GM12878 (cell line): Measurements from ENCODE around the gene STK4. TPM values are rescaled to one million over a fixed set of nuclear protein-coding genes. Genes with fewer than 3 reads are reported as not detected.

Experiments
- ATAC-seq: fragments of 200-7000 bp; cut with Tn5 transposase; 3 replicates; pipeline ENCODE4 v1.9.1; 2020; ENCODE audit warnings: mild to moderate bottlenecking, moderate library complexity
- BruUV-seq: library from RNA; stranded (reverse); fragments of 400-500 nt; replicated peaks from 2 replicates; lab custom pipeline; 2021; lab: Mats Ljungman, UMichigan
- CTCF ChIA-PET: fragments of 300-600 bp; sonication (Branson Sonifier 250); formaldehyde crosslinking; extraction: SDS; loops from one replicate; lab custom pipeline; 2021; ENCODE audit warnings: inconsistent platforms; lab: Yijun Ruan, JAX
- POLR2A ChIA-PET: fragments of 350-600 bp; formaldehyde crosslinking; extraction: SDS; loops from one replicate; lab custom pipeline; 2021; ENCODE audit warnings: inconsistent platforms; lab: Charles Lee
- RAD21 ChIA-PET: fragments of 300-600 bp; sonication (Branson Sonifier 250); formaldehyde crosslinking; loops from one replicate; lab custom pipeline; 2023; ENCODE audit warnings: antibody characterized with exemption; ENCODE audit not compliant: unreplicated experiment; lab: Charles Lee
- SMC1A ChIA-PET: fragments of 300-600 bp; sonication (Branson Sonifier 250); formaldehyde crosslinking; loops from one replicate; lab custom pipeline; 2023; ENCODE audit not compliant: unreplicated experiment, uncharacterized antibody; lab: Charles Lee
- DNase-seq: peaks from one replicate; pipeline ENCODE4 v3.0.0-alpha.2; 2011; ENCODE audit warnings: low read depth, low spot score
- FAIRE-seq: peaks from 3 replicates; lab custom pipeline; 2011; peaks lifted over from hg19 to GRCh38; lab: Jason Lieb, UNC
- H2AFZ ChIP-seq: 2 replicates; pipeline ENCODE4 v1.6.0; 2011; ENCODE audit warnings: low read depth, low read length, control low read depth; ENCODE audit not compliant: control insufficient read depth
- H3K27ac ChIP-seq: 2 replicates; pipeline ENCODE4 v1.5.1; 2011; ENCODE audit warnings: control low read depth; ENCODE audit not compliant: control insufficient read depth, insufficient read depth
- H3K27me3 ChIP-seq, 2 experiments: replicated peaks in 1 of 2; 2 replicates each; pipeline versions ENCODE4 v1.6.0 to v1.6.1; 2011; ENCODE audit warnings: low read length in 1 of 2; ENCODE audit not compliant: control insufficient read depth in 2 of 2, insufficient read depth in 2 of 2
- H3K36me3 ChIP-seq, 2 experiments: 2 replicates each; pipeline ENCODE4 v1.5.1; 2011; ENCODE audit warnings: low read length in 1 of 2; ENCODE audit not compliant: control insufficient read depth in 2 of 2, insufficient read depth in 2 of 2
- H3K4me1 ChIP-seq: 2 replicates; pipeline ENCODE4 v1.6.1; 2011; ENCODE audit warnings: mild to moderate bottlenecking, low read length, moderate library complexity, mixed read lengths; ENCODE audit not compliant: control insufficient read depth, insufficient read depth
- H3K4me2 ChIP-seq: 2 replicates; pipeline ENCODE4 v1.6.0; 2011; ENCODE audit warnings: control low read depth; ENCODE audit not compliant: control insufficient read depth, insufficient read depth
- H3K4me3 ChIP-seq: fragments of 200-600 bp; sonication (generic); 2 replicates; pipeline ENCODE4 v1.5.1; 2016
- H3K79me2 ChIP-seq: 2 replicates; pipeline ENCODE4 v1.6.0; 2011; ENCODE audit warnings: low read length; ENCODE audit not compliant: control insufficient read depth, insufficient read depth
- H3K9ac ChIP-seq: 2 replicates; pipeline ENCODE4 v1.8.0; 2011; ENCODE audit warnings: low read length, control low read depth, mixed read lengths; ENCODE audit not compliant: control insufficient read depth, insufficient read depth
- H3K9me3 ChIP-seq: replicated peaks from 3 replicates; pipeline ENCODE4 v1.5.1; 2011; ENCODE audit warnings: mild to moderate bottlenecking, low read length; ENCODE audit not compliant: control insufficient read depth, insufficient read depth
- H4K20me1 ChIP-seq: 2 replicates; pipeline ENCODE4 v1.6.0; 2011; ENCODE audit not compliant: control insufficient read depth, insufficient read depth
- CEBPB ChIP-seq, 2 experiments: fragments of 150-350 bp in 1 of 2; IDR thresholded peaks; 2 replicates each; pipeline ENCODE4 v1.6.1; 2012 to 2014; ENCODE audit warnings: low read depth in 2 of 2, low read length in 2 of 2, borderline replicate concordance in 1 of 2, inconsistent platforms in 1 of 2
- EGR1 ChIP-seq, 2 experiments: IDR thresholded peaks; 1 replicate in 1 of 2; 2 replicates in 1 of 2; pipeline ENCODE4 v1.6.1; 2011 to 2012; ENCODE audit warnings: low read depth in 2 of 2, low read length in 2 of 2, borderline replicate concordance in 1 of 2, mild to moderate bottlenecking in 1 of 2, moderate library complexity in 1 of 2
- KLF5 ChIP-seq: fragments of 450-650 bp; IDR thresholded peaks from 2 replicates; pipeline ENCODE4 v1.6.1; 2014; ENCODE audit warnings: mild to moderate bottlenecking; ENCODE audit not compliant: partially characterized antibody
- NFXL1 ChIP-seq: fragments of 450-650 bp; IDR thresholded peaks from 2 replicates; pipeline ENCODE4 v1.6.1; 2017; ENCODE audit warnings: antibody characterized with exemption, mild to moderate bottlenecking, borderline replicate concordance
- NR2C1 ChIP-seq: fragments of 450-650 bp; IDR thresholded peaks from 2 replicates; pipeline ENCODE4 v1.6.1; 2017; ENCODE audit warnings: antibody characterized with exemption, mild to moderate bottlenecking, moderate library complexity
- NRF1 ChIP-seq: conservative IDR thresholded peaks from 2 replicates; pipeline ENCODE4 v1.6.1; 2011; ENCODE audit warnings: mild to moderate bottlenecking, low read depth, low read length, improper control_type of control experiment
- POLR2AphosphoS5 ChIP-seq: IDR thresholded peaks from 2 replicates; pipeline ENCODE4 v1.6.1; 2011; ENCODE audit warnings: mild to moderate bottlenecking, low read length, inconsistent platforms
- RB1 ChIP-seq: fragments of 450-650 bp; formaldehyde crosslinking; IDR thresholded peaks from 2 replicates; pipeline ENCODE4 v1.6.1; 2017; ENCODE audit warnings: mild to moderate bottlenecking, borderline replicate concordance
- SMC3 ChIP-seq: IDR thresholded peaks from 2 replicates; pipeline ENCODE4 v1.6.1; 2011; ENCODE audit warnings: low read length, improper control_type of control experiment, borderline replicate concordance
- TCF12 ChIP-seq: IDR thresholded peaks from 2 replicates; pipeline ENCODE4 v1.6.1; 2011; ENCODE audit warnings: low read depth, mild to moderate bottlenecking, low read length
- ZZZ3 ChIP-seq: IDR thresholded peaks from 2 replicates; pipeline ENCODE4 v1.6.1; 2011; ENCODE audit warnings: low read depth; ENCODE audit not compliant: control insufficient read depth, insufficient read length
- in situ Hi-C: fragments of 300-500 bp; cut with MboI; formaldehyde crosslinking; loops from 9 replicates; pipeline ENCODE4 v1.14.3; 2018; ENCODE audit warnings: mixed read lengths
- intact Hi-C: fragments of 100-400 bp; cut with micrococcal nuclease; formaldehyde crosslinking; loops from one replicate; pipeline ENCODE4 v1.14.2; 2022; ENCODE audit not compliant: unreplicated experiment
- polyA plus RNA-seq, 11 experiments: library from polyadenylated mRNA; depleted of rRNA in 4 of 11; unstranded in 6 of 11; stranded (reverse) in 5 of 11; fragments of >200 nt; fragmentation: Nextera tagmentation in 4 of 11; fragmentation: Illumina TruSeq in 1 of 11; extraction: Ambion mirVana in 4 of 11; extraction: Trizol in 1 of 11; gene quantifications; 1 replicate in 1 of 11; 2 replicates in 10 of 11; pipeline versions ENCODE4 v1.2.1 to v1.2.3, GENCODE V29; 2011 to 2016; ENCODE audit warnings: inconsistent platforms in 2 of 11, missing spikeins in 2 of 11, low read depth in 1 of 11
- total RNA-seq, 4 experiments: library from RNA; depleted of rRNA in 3 of 4; stranded (reverse); fragments of >200 nt in 3 of 4; fragmentation: Illumina TruSeq in 1 of 4; extraction: Trizol in 1 of 4; gene quantifications; 2 replicates each; pipeline versions ENCODE4 v1.2.1 to v1.2.3, GENCODE V29; 2013 to 2021
- TF ChIP-seq, protein P1 (sequence below), 3 experiments: IDR thresholded peaks in 2 of 3; conservative IDR thresholded peaks in 1 of 3; 2 replicates each; pipeline ENCODE4 v1.5.1; 2011; ENCODE audit warnings: low read depth in 3 of 3, low read length in 3 of 3, mild to moderate bottlenecking in 3 of 3, control low read depth in 2 of 3, moderate library complexity in 2 of 3, inconsistent platforms in 1 of 3, mixed read lengths in 1 of 3; ENCODE audit not compliant: control insufficient read depth in 2 of 3, insufficient read depth in 1 of 3; ENCODE audit errors: extremely low read depth in 1 of 3
- TF ChIP-seq, protein P2 (sequence below): fragments of 450-650 bp; IDR thresholded peaks from 2 replicates; pipeline ENCODE4 v1.6.1; 2017; ENCODE audit warnings: mild to moderate bottlenecking, low read depth, inconsistent platforms; ENCODE audit not compliant: poor library complexity, severe bottlenecking

The STK4 gene
- total and polyA plus RNA-seq, 10 of the 15 experiments (the other 5 are each of a cell fraction or from before 2014, with no cell fraction given) = 24.0 to 135 (median 89.7) TPM

DNA sequence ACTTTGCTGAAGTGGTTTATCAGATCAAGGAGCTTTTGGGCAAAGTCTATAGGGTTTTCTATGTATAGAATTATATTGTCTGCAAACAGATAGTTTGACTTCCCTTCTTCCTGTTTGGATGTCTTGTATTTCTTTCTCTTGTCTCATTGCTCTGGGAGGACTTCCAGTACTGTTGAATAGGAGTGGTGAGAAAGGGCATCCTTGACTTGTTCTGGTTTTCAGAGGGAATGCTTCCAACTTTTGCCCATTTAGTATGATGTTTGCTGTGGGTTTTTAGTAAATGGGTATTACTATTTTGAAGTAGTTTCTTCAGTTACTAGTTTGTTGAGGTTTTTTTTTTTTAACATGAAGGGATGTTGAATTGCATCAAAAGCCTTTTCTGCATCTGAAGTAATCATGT is 98.5 kb downstream of the STK4 start:
- in situ Hi-C loops = no loop called here
- FAIRE-seq = no peak
- POLR2A ChIA-PET = interaction anchor here (1.2 to 1.3 kb wide), 2 partner anchors 14 to 20 kb away, joined by 3 to 6 read pairs; no protein-coding TSS in a partner anchor
- Histone ChIP-seq H3K9me3 (no peaks in the 10 kb centered on the region), H3K27ac (no peak overlapping the region), H3K36me3 (peaks cover 1 to 18% of the 10 kb centered on the region in 2 experiments; a peak in 3 of 4 replicates), H3K27me3 (no peaks in the 10 kb centered on the region), H4K20me1 (no peaks in the 10 kb centered on the region; the same call in 1 of the 2 replicates), H3K9ac (no peak overlapping the region), H3K4me3 (no peak overlapping the region), H3K4me2 (no peak overlapping the region), H2AFZ (no peak overlapping the region), H3K4me1 (no peaks in the 10 kb centered on the region), H3K79me2 (peaks cover 14% of the 10 kb centered on the region)
- CTCF ChIA-PET = interaction anchor here (1.0 to 5.4 kb wide), 8 partner anchors 11 to 48 kb away, joined by 3 to 30 read pairs (median 7); no protein-coding TSS in a partner anchor
- intact Hi-C loops = no loop called here
- ATAC-seq = no peak
- RAD21 ChIA-PET = interaction anchor here (1.2 kb wide), 2 partner anchors 21 to 31 kb away, joined by 3 to 4 read pairs; no protein-coding TSS in a partner anchor
- no TSS peak for BruUV-seq
- DNase-seq = no peak
- TF ChIP-seq ZZZ3 (no peak), NRF1 (no peak), POLR2AphosphoS5 (no peak), CEBPB (IDR thresholded peaks at IDR 0.05; ENCODE audit: borderline replicate concordance in 1 of 2, low read depth in 2 of 2, low read length in 2 of 2) (no peak), KLF5 (no peak), NR2C1 (no peak), EGR1 (IDR thresholded peaks at IDR 0.05; ENCODE audit: borderline replicate concordance in 1 of 2, low read depth in 2 of 2, low read length in 2 of 2) (no peak), TCF12 (no peak), NFXL1 (no peak), RB1 (no peak), SMC3 (no peak)
- TF ChIP-seq, protein P1, sequence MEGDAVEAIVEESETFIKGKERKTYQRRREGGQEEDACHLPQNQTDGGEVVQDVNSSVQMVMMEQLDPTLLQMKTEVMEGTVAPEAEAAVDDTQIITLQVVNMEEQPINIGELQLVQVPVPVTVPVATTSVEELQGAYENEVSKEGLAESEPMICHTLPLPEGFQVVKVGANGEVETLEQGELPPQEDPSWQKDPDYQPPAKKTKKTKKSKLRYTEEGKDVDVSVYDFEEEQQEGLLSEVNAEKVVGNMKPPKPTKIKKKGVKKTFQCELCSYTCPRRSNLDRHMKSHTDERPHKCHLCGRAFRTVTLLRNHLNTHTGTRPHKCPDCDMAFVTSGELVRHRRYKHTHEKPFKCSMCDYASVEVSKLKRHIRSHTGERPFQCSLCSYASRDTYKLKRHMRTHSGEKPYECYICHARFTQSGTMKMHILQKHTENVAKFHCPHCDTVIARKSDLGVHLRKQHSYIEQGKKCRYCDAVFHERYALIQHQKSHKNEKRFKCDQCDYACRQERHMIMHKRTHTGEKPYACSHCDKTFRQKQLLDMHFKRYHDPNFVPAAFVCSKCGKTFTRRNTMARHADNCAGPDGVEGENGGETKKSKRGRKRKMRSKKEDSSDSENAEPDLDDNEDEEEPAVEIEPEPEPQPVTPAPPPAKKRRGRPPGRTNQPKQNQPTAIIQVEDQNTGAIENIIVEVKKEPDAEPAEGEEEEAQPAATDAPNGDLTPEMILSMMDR (IDR thresholded peaks at IDR 0.05 in 2 of 3, conservative IDR thresholded peaks at IDR 0.05 in 1 of 3; ENCODE audit: control insufficient read depth in 2 of 3, extremely low read depth in 1 of 3, insufficient read depth in 1 of 3, low read depth in 3 of 3, low read length in 3 of 3) = no peak
- TF ChIP-seq, protein P2, sequence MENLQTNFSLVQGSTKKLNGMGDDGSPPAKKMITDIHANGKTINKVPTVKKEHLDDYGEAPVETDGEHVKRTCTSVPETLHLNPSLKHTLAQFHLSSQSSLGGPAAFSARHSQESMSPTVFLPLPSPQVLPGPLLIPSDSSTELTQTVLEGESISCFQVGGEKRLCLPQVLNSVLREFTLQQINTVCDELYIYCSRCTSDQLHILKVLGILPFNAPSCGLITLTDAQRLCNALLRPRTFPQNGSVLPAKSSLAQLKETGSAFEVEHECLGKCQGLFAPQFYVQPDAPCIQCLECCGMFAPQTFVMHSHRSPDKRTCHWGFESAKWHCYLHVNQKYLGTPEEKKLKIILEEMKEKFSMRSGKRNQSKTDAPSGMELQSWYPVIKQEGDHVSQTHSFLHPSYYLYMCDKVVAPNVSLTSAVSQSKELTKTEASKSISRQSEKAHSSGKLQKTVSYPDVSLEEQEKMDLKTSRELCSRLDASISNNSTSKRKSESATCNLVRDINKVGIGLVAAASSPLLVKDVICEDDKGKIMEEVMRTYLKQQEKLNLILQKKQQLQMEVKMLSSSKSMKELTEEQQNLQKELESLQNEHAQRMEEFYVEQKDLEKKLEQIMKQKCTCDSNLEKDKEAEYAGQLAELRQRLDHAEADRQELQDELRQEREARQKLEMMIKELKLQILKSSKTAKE = no peak
- SMC1A ChIA-PET = interaction anchor here (1.0 to 2.1 kb wide), 4 partner anchors 7 to 30 kb away, joined by 3 to 6 read pairs (median 4); no protein-coding TSS in a partner anchor
